ENCODE measurements around the gene IFI35.
A peak's percentile ranks its signal among the peaks of the same experiment; 100 is the strongest.
"Not testable (repeated sequence)": the region's sequence is repeated elsewhere in the genome, so short reads cannot be mapped to it uniquely, and the experiment has no call there.

Gene IFI35

GRCh38 chr17:43006639-43007551 lies at the start of gene IFI35:
TSS of gene IFI35 (plus strand) at chr17:43006784. CDS start at chr17:43006948, 164 bp downstream.
- peak; percentile 45 for DNase-seq

GRCh38 chr17:42964161-42964932 lies 42.2 kb upstream of the IFI35 start, which contains the start of gene AARSD1:
TSS of gene AARSD1 (minus strand) at chr17:42964454. CDS start at chr17:42964440, 14 bp downstream.
- DNase-seq, result peak; percentile 74

- DNase-seq, result no peak
Measured at GRCh38 chr17:42967925-42968324, 38.7 kb upstream of the IFI35 start.

- no peak for DNase-seq
Measured at GRCh38 chr17:42969001-42969581, 37.5 kb upstream of the IFI35 start.

- DNase-seq, result no peak
Measured at GRCh38 chr17:42971589-42971988, 35.0 kb upstream of the IFI35 start.

- DNase-seq, result not testable (repeated sequence)
Measured at GRCh38 chr17:42973323-42973722, 33.3 kb upstream of the IFI35 start.

- no peak for DNase-seq
Measured at GRCh38 chr17:42975265-42975664, 31.3 kb upstream of the IFI35 start.

GRCh38 chr17:42975701-42976100 lies 30.9 kb upstream of the IFI35 start:
- not testable (repeated sequence) for DNase-seq

- DNase-seq, result no peak
Measured at GRCh38 chr17:42979511-42980273, 26.9 kb upstream of the IFI35 start, which contains the start of gene PTGES3L. TSS of gene PTGES3L (minus strand) at chr17:42980080. CDS start at chr17:42980053, 27 bp downstream.

GRCh38 chr17:42980274-42980765 lies 26.3 kb upstream of the IFI35 start, which contains the start of gene RUNDC1:
TSS of gene RUNDC1 (plus strand) at chr17:42980565. CDS start at chr17:42980577, 12 bp downstream.
- DNase-seq, result peak; percentile 78

GRCh38 chr17:42980766-42981397 lies 25.7 kb upstream of the IFI35 start:
- DNase-seq, result no peak

- DNase-seq, result no peak
Measured at GRCh38 chr17:42982266-42982665, 24.3 kb upstream of the IFI35 start.

- no peak for DNase-seq
Measured at GRCh38 chr17:42985225-42985624, 21.4 kb upstream of the IFI35 start.

GRCh38 chr17:42989141-42989540 lies 17.4 kb upstream of the IFI35 start:
- DNase-seq, result no peak

- DNase-seq, result no peak
Measured at GRCh38 chr17:42989726-42990652, 16.6 kb upstream of the IFI35 start.

- no peak for DNase-seq
Measured at GRCh38 chr17:42991471-42991870, 15.1 kb upstream of the IFI35 start.

- DNase-seq, result no peak
Measured at GRCh38 chr17:42992872-42993271, 13.7 kb upstream of the IFI35 start.

GRCh38 chr17:42993913-42994312 lies 12.7 kb upstream of the IFI35 start:
- not testable (repeated sequence) for DNase-seq

- DNase-seq, result no peak
Measured at GRCh38 chr17:42997390-42997983, 9.1 kb upstream of the IFI35 start.
